ENCODE data around the gene PEX10.

PEX10 gene

DNA sequence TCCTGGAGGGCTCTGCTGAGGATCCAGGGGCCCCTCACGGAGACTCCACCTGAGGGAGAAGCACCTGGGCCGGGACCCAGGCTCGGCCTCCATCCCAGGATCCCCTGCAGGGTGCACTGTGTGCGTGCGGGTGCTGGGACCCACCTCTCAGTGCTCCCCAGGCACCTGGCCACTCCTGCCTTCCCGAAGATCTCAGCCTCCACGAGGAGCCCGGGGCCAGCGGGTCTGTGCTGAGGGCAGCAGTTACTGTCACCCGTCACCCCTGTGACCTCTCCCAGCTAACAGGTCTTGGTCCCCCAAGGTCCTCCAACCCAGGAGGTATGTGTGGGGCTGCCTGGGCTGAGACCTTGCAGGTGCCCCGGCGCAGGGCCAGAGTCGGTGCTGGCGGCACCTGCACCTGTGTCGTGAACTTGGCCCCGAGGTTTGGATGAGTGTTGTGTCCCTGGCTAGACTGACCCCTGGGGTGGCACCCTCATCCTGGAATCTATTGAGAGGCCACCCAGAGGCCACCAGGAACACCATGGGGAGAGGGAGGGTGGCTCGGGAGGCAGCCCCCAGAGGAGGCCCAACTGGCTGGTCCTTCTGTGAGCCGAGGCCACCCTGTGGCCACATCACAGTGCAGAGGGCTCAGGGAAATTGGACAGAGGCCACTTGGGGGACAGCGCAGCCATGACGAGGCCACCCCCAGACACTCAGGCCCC is 38.7 kb downstream of the PEX10 start:
- no peaks in the 10 kb centered on the region for H3K4me1 ChIP-seq (ENCODE audit: low read length)
- TF ChIP-seq EZH2phosphoT487 (IDR thresholded peaks at IDR 0.05; ENCODE audit: low read length) (no peak), EZH2 (optimal IDR thresholded peaks at IDR 0.05; ENCODE audit: low read depth, low read length) (no peak)
- TF ChIP-seq, protein P1, sequence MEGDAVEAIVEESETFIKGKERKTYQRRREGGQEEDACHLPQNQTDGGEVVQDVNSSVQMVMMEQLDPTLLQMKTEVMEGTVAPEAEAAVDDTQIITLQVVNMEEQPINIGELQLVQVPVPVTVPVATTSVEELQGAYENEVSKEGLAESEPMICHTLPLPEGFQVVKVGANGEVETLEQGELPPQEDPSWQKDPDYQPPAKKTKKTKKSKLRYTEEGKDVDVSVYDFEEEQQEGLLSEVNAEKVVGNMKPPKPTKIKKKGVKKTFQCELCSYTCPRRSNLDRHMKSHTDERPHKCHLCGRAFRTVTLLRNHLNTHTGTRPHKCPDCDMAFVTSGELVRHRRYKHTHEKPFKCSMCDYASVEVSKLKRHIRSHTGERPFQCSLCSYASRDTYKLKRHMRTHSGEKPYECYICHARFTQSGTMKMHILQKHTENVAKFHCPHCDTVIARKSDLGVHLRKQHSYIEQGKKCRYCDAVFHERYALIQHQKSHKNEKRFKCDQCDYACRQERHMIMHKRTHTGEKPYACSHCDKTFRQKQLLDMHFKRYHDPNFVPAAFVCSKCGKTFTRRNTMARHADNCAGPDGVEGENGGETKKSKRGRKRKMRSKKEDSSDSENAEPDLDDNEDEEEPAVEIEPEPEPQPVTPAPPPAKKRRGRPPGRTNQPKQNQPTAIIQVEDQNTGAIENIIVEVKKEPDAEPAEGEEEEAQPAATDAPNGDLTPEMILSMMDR (IDR thresholded peaks at IDR 0.05; ENCODE audit: low read length), result no peak
- peaks cover 96% of the 10 kb centered on the region for H3K27me3 ChIP-seq (replicated peaks; ENCODE audit: insufficient read depth, low read length)
- no peak overlapping the region for H3K27ac ChIP-seq (ENCODE audit: low read length)
- no peak overlapping the region for H3K4me3 ChIP-seq (ENCODE audit: low read length)
- H3K4me2 ChIP-seq (ENCODE audit: low read depth, low read length), result no peak overlapping the region
- no peak for DNase-seq
- no peaks in the 10 kb centered on the region for H3K36me3 ChIP-seq (replicated peaks; ENCODE audit: insufficient read depth, low read length)
- H3K9me2 ChIP-seq (replicated peaks; ENCODE audit: insufficient read depth, low read length), result no peaks in the 10 kb centered on the region
- no peaks in the 10 kb centered on the region for H4K20me1 ChIP-seq (ENCODE audit: insufficient read depth, low read length)
- no peak overlapping the region for H3K9ac ChIP-seq (ENCODE audit: low read length)
- no peaks in the 10 kb centered on the region for H3K9me3 ChIP-seq (replicated peaks; ENCODE audit: insufficient read depth, low read length)
- no peaks in the 10 kb centered on the region for H3F3A ChIP-seq (ENCODE audit: insufficient read depth, low read length)
- H2AFZ ChIP-seq (ENCODE audit: low read length), result no peak overlapping the region
- no peaks in the 10 kb centered on the region for H3K79me2 ChIP-seq (ENCODE audit: low read length)

DNA sequence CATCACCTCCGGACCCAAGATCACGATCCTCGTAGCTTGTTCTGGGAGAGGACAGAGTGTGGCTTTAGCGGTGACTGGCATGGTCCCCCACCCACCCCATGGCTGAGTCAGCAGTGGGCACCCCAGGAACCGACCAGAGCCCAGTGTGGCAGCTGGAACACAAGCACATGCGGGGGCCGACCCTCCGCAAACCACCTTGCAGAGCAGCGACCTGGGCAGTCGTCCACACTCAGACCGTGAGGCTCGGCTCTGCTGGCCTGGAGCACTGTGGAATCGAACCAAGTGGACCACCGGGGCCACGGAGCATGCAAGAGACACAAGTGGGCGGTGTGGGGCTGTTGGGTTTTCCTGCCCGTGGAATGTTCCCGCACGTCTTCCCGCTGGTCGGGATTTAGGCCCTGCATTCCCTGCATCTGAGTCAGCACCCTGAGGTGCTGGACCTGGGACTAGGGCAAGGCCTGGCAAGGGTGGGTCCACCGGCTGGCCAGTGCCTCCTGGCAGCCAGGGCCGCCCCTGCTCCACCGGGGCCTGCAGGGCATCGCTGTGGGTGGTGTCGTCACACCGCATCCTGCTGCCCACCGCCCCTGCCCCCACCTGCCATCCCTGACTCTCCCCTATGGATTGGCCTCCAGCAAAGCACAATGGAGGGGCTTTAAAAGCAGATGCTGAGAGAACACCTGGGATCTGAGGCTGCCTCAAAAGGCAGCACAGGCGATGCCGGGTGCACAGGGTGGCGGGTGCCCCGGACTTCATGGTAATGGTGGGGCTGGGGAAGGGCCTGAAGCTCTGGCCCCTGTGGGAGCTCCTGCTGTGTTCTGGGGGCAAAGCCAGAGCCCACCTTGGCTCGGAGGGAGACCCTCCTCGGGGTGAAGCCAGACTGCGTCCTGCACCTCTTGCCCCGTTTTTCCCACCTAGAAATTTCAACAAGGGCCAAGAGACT is 39.5 kb downstream of the PEX10 start:
- Histone ChIP-seq H3F3A (ENCODE audit: insufficient read depth, low read length) (no peaks in the 10 kb centered on the region), H3K4me1 (ENCODE audit: low read length) (no peaks in the 10 kb centered on the region), H3K9me3 (replicated peaks; ENCODE audit: insufficient read depth, low read length) (no peaks in the 10 kb centered on the region), H3K27ac (ENCODE audit: low read length) (no peak overlapping the region), H3K4me3 (ENCODE audit: low read length) (no peak overlapping the region), H2AFZ (ENCODE audit: low read length) (no peak overlapping the region), H3K36me3 (replicated peaks; ENCODE audit: insufficient read depth, low read length) (no peaks in the 10 kb centered on the region), H3K4me2 (ENCODE audit: low read depth, low read length) (no peak overlapping the region), H3K9ac (ENCODE audit: low read length) (no peak overlapping the region), H4K20me1 (ENCODE audit: insufficient read depth, low read length) (no peaks in the 10 kb centered on the region), H3K79me2 (ENCODE audit: low read length) (no peaks in the 10 kb centered on the region), H3K27me3 (replicated peaks; ENCODE audit: insufficient read depth, low read length) (peaks cover 96% of the 10 kb centered on the region), H3K9me2 (replicated peaks; ENCODE audit: insufficient read depth, low read length) (no peaks in the 10 kb centered on the region)
- TF ChIP-seq EZH2phosphoT487 (IDR thresholded peaks at IDR 0.05; ENCODE audit: low read length), result no peak
- no peak for TF ChIP-seq EZH2 (optimal IDR thresholded peaks at IDR 0.05; ENCODE audit: low read depth, low read length)
- TF ChIP-seq, protein P1 (IDR thresholded peaks at IDR 0.05; ENCODE audit: low read length), result no peak
- no peak for DNase-seq

DNA sequence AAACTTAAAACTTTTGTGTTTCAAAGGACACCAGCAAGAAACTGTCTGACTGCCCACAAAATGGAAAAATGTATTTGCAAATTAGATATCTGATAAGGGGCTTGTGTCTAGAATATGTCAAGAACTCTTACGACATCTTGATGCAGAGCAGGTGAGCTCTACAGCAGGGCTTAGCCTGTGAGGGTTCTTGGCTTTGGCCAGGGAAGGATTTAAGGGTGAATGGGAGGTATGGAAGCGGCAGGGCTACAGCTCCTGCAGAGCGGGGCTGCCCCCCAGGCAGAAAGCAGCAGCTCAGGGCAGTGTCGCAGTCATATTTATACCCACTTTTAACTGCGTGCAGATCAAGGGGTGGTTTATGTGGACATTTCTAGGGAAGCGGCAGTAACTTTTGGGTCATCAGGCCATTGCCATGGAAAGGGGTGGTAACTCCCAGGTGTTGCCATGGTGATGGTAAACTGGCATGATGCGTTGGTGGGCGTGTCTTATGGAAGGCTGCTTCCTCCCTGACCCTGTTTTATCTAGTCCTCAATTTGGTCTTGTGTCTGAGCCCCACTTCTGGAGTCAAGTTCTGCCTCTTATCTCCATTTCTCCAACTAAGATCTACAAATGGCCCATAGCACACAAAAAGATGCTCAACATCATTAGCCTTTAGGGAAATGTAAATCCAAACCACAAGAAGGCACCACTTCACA is 44.2 kb downstream of the PEX10 start:
- no peak for DNase-seq
- Histone ChIP-seq H3K27ac (ENCODE audit: low read length) (no peak overlapping the region), H4K20me1 (ENCODE audit: insufficient read depth, low read length) (no peaks in the 10 kb centered on the region), H3F3A (ENCODE audit: insufficient read depth, low read length) (no peaks in the 10 kb centered on the region), H3K79me2 (ENCODE audit: low read length) (no peaks in the 10 kb centered on the region), H3K4me2 (ENCODE audit: low read depth, low read length) (no peak overlapping the region), H3K27me3 (replicated peaks; ENCODE audit: insufficient read depth, low read length) (peaks cover 72% of the 10 kb centered on the region), H3K4me1 (ENCODE audit: low read length) (no peaks in the 10 kb centered on the region), H3K9ac (ENCODE audit: low read length) (no peak overlapping the region), H2AFZ (ENCODE audit: low read length) (no peak overlapping the region), H3K36me3 (replicated peaks; ENCODE audit: insufficient read depth, low read length) (no peaks in the 10 kb centered on the region), H3K9me2 (replicated peaks; ENCODE audit: insufficient read depth, low read length) (no peaks in the 10 kb centered on the region), H3K4me3 (ENCODE audit: low read length) (no peak overlapping the region), H3K9me3 (replicated peaks; ENCODE audit: insufficient read depth, low read length) (no peaks in the 10 kb centered on the region)
- TF ChIP-seq EZH2 (optimal IDR thresholded peaks at IDR 0.05; ENCODE audit: low read depth, low read length) (no peak), EZH2phosphoT487 (IDR thresholded peaks at IDR 0.05; ENCODE audit: low read length) (no peak)
- TF ChIP-seq, protein P1 (IDR thresholded peaks at IDR 0.05; ENCODE audit: low read length), result no peak
